Prostate gland (tissue), 2 donors: Measurements from ENCODE around the gene NPTN. TPM values are rescaled to one million over a fixed set of nuclear protein-coding genes. Genes with fewer than 3 reads are reported as not detected.

Experiments
- DNase-seq: peaks from one replicate; pipeline ENCODE4 v3.0.0-alpha.2; 2019; ENCODE audit warnings: low spot score
- H3K27ac ChIP-seq, 2 donors: fragments of 200-600 bp; sonication (generic); 2 replicates each; pipeline ENCODE4 v1.5.1; 2017 to 2019
- H3K27me3 ChIP-seq: fragments of 200-600 bp; sonication (generic); replicated peaks from 2 replicates; pipeline ENCODE4 v1.5.1; 2019; ENCODE audit not compliant: insufficient read depth
- H3K36me3 ChIP-seq, 2 donors: fragments of 200-600 bp; sonication (generic); 1 replicate in 1 of 2; 2 replicates in 1 of 2; pipeline versions ENCODE4 v1.5.1 to v1.8.1; 2017 to 2019
- H3K4me1 ChIP-seq: fragments of 200-600 bp; sonication (generic); replicated peaks from 2 replicates; pipeline ENCODE4 v1.5.1; 2019
- H3K4me3 ChIP-seq, 2 donors: fragments of 200-600 bp; sonication (generic); 2 replicates each; pipeline ENCODE4 v1.5.1; 2017 to 2019
- H3K9me3 ChIP-seq: fragments of 200-600 bp; sonication (generic); 2 replicates; pipeline ENCODE4 v1.5.1; 2017
- CTCF ChIP-seq, 4 experiments: fragments of 200-600 bp in 2 of 4; fragments of 450-650 bp in 2 of 4; sonication (generic) in 2 of 4; IDR thresholded peaks; 1 replicate in 3 of 4; 2 replicates in 1 of 4; pipeline ENCODE4 v1.5.1; 2016 to 2019; ENCODE audit warnings: antibody characterized with exemption in 4 of 4, mild to moderate bottlenecking in 2 of 4, moderate library complexity in 2 of 4
- POLR2A ChIP-seq: fragments of 450-650 bp; IDR thresholded peaks from one replicate; pipeline ENCODE4 v1.6.1; 2016; ENCODE audit warnings: antibody characterized with exemption, mild to moderate bottlenecking
- POLR2AphosphoS5 ChIP-seq: sonication (generic); formaldehyde crosslinking; IDR thresholded peaks from one replicate; pipeline ENCODE4 v1.6.1; 2017; ENCODE audit warnings: antibody characterized with exemption
- WGBS: methylation state at CpG from one replicate; pipeline ENCODE4 v1.1.5; 2018; 5-methylcytosine and 5-hydroxymethylcytosine counted together
- intact Hi-C: fragments of 100-400 bp; cut with DNase I; formaldehyde crosslinking; loops from one replicate; pipeline ENCODE4 v1.14.2; 2022
- total RNA-seq, 2 donors: library from RNA; depleted of rRNA; stranded (reverse); fragments of >200 nt; gene quantifications; one replicate each; pipeline ENCODE4 v1.1.0, GENCODE V29; 2016

Gene NPTN
- total RNA-seq, 2 donors from 2014 or later = 147 to 266 TPM

GRCh38 chr15:73568564-73569280 lies 64.5 kb downstream of the NPTN start:
- DNase-seq = no peak
- intact Hi-C loops = loop anchor here (2.0 to 5.0 kb wide), 2 partner anchors 32 to 129 kb away; no protein-coding TSS in a partner anchor
- Histone ChIP-seq H3K27me3 (no peaks in the 10 kb centered on the region), H3K4me1 (no peaks in the 10 kb centered on the region), H3K4me3 (no peak overlapping the region), H3K27ac (no peak overlapping the region), H3K9me3 (no peaks in the 10 kb centered on the region), H3K36me3 (no peaks in the 10 kb centered on the region)
- TF ChIP-seq POLR2AphosphoS5 = no peak
- TF ChIP-seq CTCF (IDR thresholded peaks at IDR 0.05) = no peak
- no peak for TF ChIP-seq POLR2A
- 78% methylated on average over 7 of the region's 7 CpGs for WGBS

GRCh38 chr15:73567020-73567419 lies 66.2 kb downstream of the NPTN start:
- H3K27me3 ChIP-seq = no peaks in the 10 kb centered on the region
- no peak overlapping the region for H3K4me3 ChIP-seq
- WGBS = 17% methylated on average over 1 of the region's 1 CpG
- no peaks in the 10 kb centered on the region for H3K9me3 ChIP-seq
- intact Hi-C loops = loop anchor here (5.0 kb wide), 1 partner anchor 130 kb away; no protein-coding TSS in a partner anchor
- H3K36me3 ChIP-seq = no peaks in the 10 kb centered on the region
- no peak for DNase-seq
- no peaks in the 10 kb centered on the region for H3K4me1 ChIP-seq
- H3K27ac ChIP-seq = no peak overlapping the region
- no peak for TF ChIP-seq POLR2AphosphoS5
- TF ChIP-seq POLR2A = no peak
- no peak for TF ChIP-seq CTCF (IDR thresholded peaks at IDR 0.05)

- intact Hi-C loops = no loop called here
- peak; percentile 9 for DNase-seq
- no peaks in the 10 kb centered on the region for H3K36me3 ChIP-seq
- 24% methylated on average over 6 of the region's 6 CpGs for WGBS
- TF ChIP-seq POLR2A (no peak), CTCF (IDR thresholded peaks at IDR 0.05) (peak in 2 of 4 experiments; percentile 4 to 21), POLR2AphosphoS5 (no peak)
- no peaks in the 10 kb centered on the region for H3K4me1 ChIP-seq
- no peak overlapping the region for H3K27ac ChIP-seq
- no peaks in the 10 kb centered on the region for H3K9me3 ChIP-seq
- H3K27me3 ChIP-seq = no peaks in the 10 kb centered on the region
- no peak overlapping the region for H3K4me3 ChIP-seq
Measured at GRCh38 chr15:73564255-73564654, 68.9 kb downstream of the NPTN start.

GRCh38 chr15:73560501-73561117 lies 72.6 kb downstream of the NPTN start:
- peak; percentile 35 for DNase-seq
- intact Hi-C loops = loop anchor here (1.0 kb wide), 1 partner anchor 72 kb away; no protein-coding TSS in a partner anchor
- H3K36me3 ChIP-seq = no peaks in the 10 kb centered on the region

More at GRCh38 chr15:73560501-73561117, 72.6 kb downstream of the NPTN start:
- Histone ChIP-seq H3K27ac (no peak overlapping the region), H3K9me3 (no peaks in the 10 kb centered on the region), H3K4me3 (no peak overlapping the region), H3K27me3 (no peaks in the 10 kb centered on the region), H3K4me1 (no peaks in the 10 kb centered on the region)
- 47% methylated on average over 2 of the region's 2 CpGs for WGBS
- no peak for TF ChIP-seq POLR2A
- TF ChIP-seq CTCF (IDR thresholded peaks at IDR 0.05) = peak in 3 of 4 experiments; percentile 33 to 60 (median 57)
- TF ChIP-seq POLR2AphosphoS5 = peak; percentile 11
